ENCODE data around the gene FMNL1.

- peak; percentile 83 for TF ChIP-seq CTCF (IDR thresholded peaks at IDR 0.05)
- no peak for TF ChIP-seq POLR2AphosphoS5 (IDR thresholded peaks at IDR 0.05; ENCODE audit: low read depth, low read length)
Measured at GRCh38 chr17:45218895-45219661, 2.6 kb upstream of the FMNL1 start.
